Nephron progenitor cell (in vitro differentiated cells): ENCODE measurements around the gene FRMPD2.
"Not testable (repeated sequence)": the region's sequence is repeated elsewhere in the genome, so short reads cannot be mapped to it uniquely, and the experiment has no call there.

Source experiments
- DNase-seq: peaks from one replicate; pipeline ENCODE4 v3.0.0; 2021
- H3K27ac Mint-ChIP-seq: 2 replicates; pipeline ENCODE4 v1.8.0; 2021; ENCODE audit warnings: mild to moderate bottlenecking, moderate library complexity, mixed read lengths
- H3K27me3 Mint-ChIP-seq: 2 replicates; pipeline ENCODE4 v1.8.0; 2021; ENCODE audit warnings: mild to moderate bottlenecking, low read depth, mixed read lengths; ENCODE audit not compliant: poor library complexity
- H3K36me3 Mint-ChIP-seq: 2 replicates; pipeline ENCODE4 v1.8.0; 2021; ENCODE audit warnings: low read depth, mixed read lengths
- H3K4me1 Mint-ChIP-seq: 2 replicates; pipeline ENCODE4 v1.8.0; 2021; ENCODE audit warnings: mixed read lengths
- H3K4me3 Mint-ChIP-seq: 2 replicates; pipeline ENCODE4 v1.8.0; 2021; ENCODE audit warnings: mild to moderate bottlenecking, moderate library complexity, mixed read lengths
- H3K9me3 Mint-ChIP-seq: 2 replicates; pipeline ENCODE4 v1.8.0; 2021; ENCODE audit warnings: mild to moderate bottlenecking, moderate library complexity, mixed read lengths
- CTCF ChIP-seq: fragments of 200-600 bp; sonication (generic); IDR thresholded peaks from 2 replicates; pipeline ENCODE4 v1.5.0; 2021; ENCODE audit warnings: antibody characterized with exemption

FRMPD2 gene

GRCh38 chr10:48286356-48286755, 11.9 kb upstream of the FRMPD2 start:
- no peak for TF ChIP-seq CTCF
- Mint-ChIP-seq H3K4me3 (no peak overlapping the region), H3K36me3 (no peaks in the 10 kb centered on the region), H3K27me3 (peaks cover 18% of the 10 kb centered on the region), H3K27ac (no peak overlapping the region), H3K4me1 (peaks cover 51% of the 10 kb centered on the region), H3K9me3 (peaks cover 29% of the 10 kb centered on the region)
- DNase-seq, result no peak

- peak overlapping the region; percentile 21 for H3K4me3 Mint-ChIP-seq
- H3K4me1 Mint-ChIP-seq, result peaks cover 48% of the 10 kb centered on the region
- no peaks in the 10 kb centered on the region for H3K36me3 Mint-ChIP-seq
- no peak for TF ChIP-seq CTCF
- DNase-seq, result peak; percentile 27
- H3K27ac Mint-ChIP-seq, result no peak overlapping the region
- H3K9me3 Mint-ChIP-seq, result peaks cover 36% of the 10 kb centered on the region
- H3K27me3 Mint-ChIP-seq, result peaks cover 19% of the 10 kb centered on the region
Observed at GRCh38 chr10:48285710-48286109, 11.2 kb upstream of the FRMPD2 start.

- Mint-ChIP-seq H3K27me3 (peaks cover 15% of the 10 kb centered on the region), H3K9me3 (peaks cover 36% of the 10 kb centered on the region), H3K4me3 (no peak overlapping the region), H3K36me3 (no peaks in the 10 kb centered on the region), H3K27ac (no peak overlapping the region), H3K4me1 (peaks cover 43% of the 10 kb centered on the region)
- TF ChIP-seq CTCF, result no peak
- no peak for DNase-seq
Observed at GRCh38 chr10:48284811-48285210, 10.3 kb upstream of the FRMPD2 start.

GRCh38 chr10:48284002-48284546, 9.6 kb upstream of the FRMPD2 start:
- DNase-seq, result no peak
- peaks cover 36% of the 10 kb centered on the region for H3K9me3 Mint-ChIP-seq

GRCh38 chr10:48282829-48283228, 8.3 kb upstream of the FRMPD2 start:
- H3K27me3 Mint-ChIP-seq, result peaks cover 14% of the 10 kb centered on the region
- TF ChIP-seq CTCF, result no peak
- H3K4me3 Mint-ChIP-seq, result no peak overlapping the region
- H3K27ac Mint-ChIP-seq, result no peak overlapping the region
- H3K36me3 Mint-ChIP-seq, result no peaks in the 10 kb centered on the region
- DNase-seq, result no peak
- H3K9me3 Mint-ChIP-seq, result peaks cover 43% of the 10 kb centered on the region
- H3K4me1 Mint-ChIP-seq, result peaks cover 27% of the 10 kb centered on the region

More at GRCh38 chr10:48284002-48284546, 9.6 kb upstream of the FRMPD2 start:
- Mint-ChIP-seq H3K27ac (no peak overlapping the region), H3K27me3 (peaks cover 14% of the 10 kb centered on the region), H3K4me3 (no peak overlapping the region), H3K4me1 (peaks cover 36% of the 10 kb centered on the region), H3K36me3 (no peaks in the 10 kb centered on the region)
- no peak for TF ChIP-seq CTCF

- peaks cover 14% of the 10 kb centered on the region for H3K27me3 Mint-ChIP-seq
- H3K4me1 Mint-ChIP-seq, result peaks cover 18% of the 10 kb centered on the region
- not testable (repeated sequence) for H3K36me3 Mint-ChIP-seq, DNase-seq, H3K27ac Mint-ChIP-seq, H3K4me3 Mint-ChIP-seq
- H3K9me3 Mint-ChIP-seq, result peaks cover 45% of the 10 kb centered on the region
Observed at GRCh38 chr10:48281697-48282096, 7.2 kb upstream of the FRMPD2 start.
